Lower lobe of right lung (tissue), 2 donors: ENCODE data around the gene IL27RA. TPM values are rescaled to one million over a fixed set of nuclear protein-coding genes. Genes with fewer than 3 reads are reported as not detected.

Experiments
- ATAC-seq, 2 donors: fragments of 200-7000 bp; cut with Tn5 transposase; one replicate each; pipeline ENCODE4 v1.9.1; 2020 to 2022; ENCODE audit warnings: mild to moderate bottlenecking in 2 of 2, moderate library complexity in 2 of 2
- DNase-seq: peaks from one replicate; pipeline ENCODE4 v3.0.0-alpha.2; 2020
- H3K27ac ChIP-seq: fragments of 200-600 bp; one replicate; pipeline ENCODE4 v1.8.0; 2022
- H3K27me3 ChIP-seq: fragments of 200-600 bp; one replicate; pipeline ENCODE4 v1.8.0; 2022; ENCODE audit warnings: low read depth
- H3K36me3 ChIP-seq: fragments of 200-600 bp; one replicate; pipeline ENCODE4 v1.8.0; 2022; ENCODE audit warnings: mild to moderate bottlenecking
- H3K4me1 ChIP-seq: fragments of 200-600 bp; one replicate; pipeline ENCODE4 v1.8.0; 2022
- H3K4me3 ChIP-seq: fragments of 200-600 bp; one replicate; pipeline ENCODE4 v1.8.0; 2022; ENCODE audit warnings: mild to moderate bottlenecking
- H3K9me3 ChIP-seq: fragments of 200-600 bp; one replicate; pipeline ENCODE4 v1.8.0; 2022
- CTCF ChIP-seq: fragments of 200-600 bp; IDR thresholded peaks from one replicate; pipeline ENCODE4 v1.8.0; 2022; ENCODE audit warnings: antibody characterized with exemption, mild to moderate bottlenecking
- intact Hi-C: fragments of 100-400 bp; cut with DNase I; formaldehyde crosslinking; loops from one replicate; pipeline ENCODE4 v1.11.0; 2022
- total RNA-seq: library from RNA; stranded (reverse); fragmentation: NEBNext Ultra II Directional; extraction: Animal tissue kit (Norgen Biotek cat#: 25700); gene quantifications from one replicate; pipeline ENCODE4 v1.2.1, GENCODE V29; 2021
- donor health status: DM: no; HTN: yes; CAD: no; lungs with severe emphysema.

The IL27RA gene
- total RNA-seq, 1 donor from 2014 or later, result 20.4 TPM

GRCh38 chr19:14002571-14003250, 28.9 kb upstream of the IL27RA start:
- ATAC-seq (no peak), DNase-seq (peak; percentile 43)
- no peak for TF ChIP-seq CTCF
- H3K9me3 ChIP-seq, result peaks cover 8% of the 10 kb centered on the region
- peaks cover 32% of the 10 kb centered on the region for H3K4me1 ChIP-seq
- H3K27ac ChIP-seq, result peak overlapping the region; percentile 70
- H3K27me3 ChIP-seq, result no peaks in the 10 kb centered on the region
- H3K36me3 ChIP-seq, result peaks cover 2% of the 10 kb centered on the region
- no peak overlapping the region for H3K4me3 ChIP-seq
- intact Hi-C loops, result no loop called here

DNA sequence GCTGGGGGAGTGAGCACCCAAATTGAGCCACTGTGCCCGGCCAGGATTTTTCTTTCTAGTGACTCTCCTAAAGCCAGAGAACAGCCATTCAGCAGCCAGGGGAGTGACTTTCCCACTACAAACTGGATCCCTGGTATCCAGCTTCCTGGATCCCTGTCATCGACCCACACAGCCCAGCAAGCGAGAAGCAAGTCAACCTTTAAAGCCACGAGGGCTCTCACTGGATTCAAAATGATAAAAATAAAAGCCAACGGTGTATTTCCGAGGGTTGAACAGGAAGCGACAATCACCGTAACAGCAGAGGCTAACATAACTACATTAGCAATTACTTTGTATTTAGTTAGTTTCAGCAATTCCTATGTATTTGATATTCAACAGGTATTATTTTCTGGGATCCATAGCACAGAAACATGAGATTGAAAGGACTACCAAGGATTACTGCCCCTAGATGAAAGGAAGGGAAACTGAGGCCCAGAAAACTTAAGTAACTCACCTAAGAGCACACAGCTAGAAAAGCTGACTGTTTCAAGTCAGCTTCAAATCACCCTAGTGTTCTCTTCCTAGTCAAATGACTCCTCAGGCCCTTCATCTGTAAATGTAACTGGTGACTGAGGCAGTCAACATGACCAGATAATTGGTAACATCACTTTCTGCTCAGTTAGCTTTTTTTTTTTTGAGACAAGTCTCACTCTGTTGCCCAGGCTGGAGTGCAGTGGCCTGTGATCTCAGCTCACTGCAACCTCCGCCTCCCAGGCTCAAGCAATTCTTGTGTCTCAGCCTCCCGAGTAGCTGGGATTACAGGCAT, 28.1 kb upstream of the IL27RA start:
- no peak for TF ChIP-seq CTCF
- Histone ChIP-seq H3K4me1 (peaks cover 32% of the 10 kb centered on the region), H3K27ac (peak overlapping the region; percentile 70), H3K36me3 (no peaks in the 10 kb centered on the region), H3K4me3 (no peak overlapping the region), H3K9me3 (peaks cover 8% of the 10 kb centered on the region), H3K27me3 (no peaks in the 10 kb centered on the region)
- ATAC-seq (no peak), DNase-seq (peak; percentile 19)
- intact Hi-C loops, result no loop called here

GRCh38 chr19:14004619-14005348, 26.8 kb upstream of the IL27RA start:
- no peak for TF ChIP-seq CTCF
- Histone ChIP-seq H3K9me3 (no peaks in the 10 kb centered on the region), H3K27me3 (no peaks in the 10 kb centered on the region), H3K27ac (peak overlapping the region; percentile 100), H3K4me1 (peaks cover 32% of the 10 kb centered on the region), H3K4me3 (peak overlapping the region; percentile 67), H3K36me3 (no peaks in the 10 kb centered on the region)
- ATAC-seq (no peak), DNase-seq (peak; percentile 77)
- intact Hi-C loops, result no loop called here

GRCh38 chr19:14005349-14006084, 26.0 kb upstream of the IL27RA start:
- peak overlapping the region; percentile 67 for H3K4me3 ChIP-seq
- DNase-seq (peak; percentile 95), ATAC-seq (peak; percentile 83 to 88)
- H3K27me3 ChIP-seq, result no peaks in the 10 kb centered on the region
- no peak for TF ChIP-seq CTCF
- intact Hi-C loops, result no loop called here
- H3K9me3 ChIP-seq, result no peaks in the 10 kb centered on the region
- no peaks in the 10 kb centered on the region for H3K36me3 ChIP-seq
- peaks cover 32% of the 10 kb centered on the region for H3K4me1 ChIP-seq
- peak overlapping the region; percentile 100 for H3K27ac ChIP-seq
